ENCODE measurements around the gene SVIL. TPM values are rescaled to one million over a fixed set of nuclear protein-coding genes. Genes with fewer than 3 reads are reported as not detected.
A peak's percentile ranks its signal among the peaks of the same experiment; 100 is the strongest.
"Not testable (repeated sequence)": the region's sequence is repeated elsewhere in the genome, so short reads cannot be mapped to it uniquely, and the experiment has no call there.

Gene SVIL
- polyA plus RNA-seq, 6 donors from 2014 or later = 0.35 to 3.9 (median 1.6) TPM; not detected in 3

DNA sequence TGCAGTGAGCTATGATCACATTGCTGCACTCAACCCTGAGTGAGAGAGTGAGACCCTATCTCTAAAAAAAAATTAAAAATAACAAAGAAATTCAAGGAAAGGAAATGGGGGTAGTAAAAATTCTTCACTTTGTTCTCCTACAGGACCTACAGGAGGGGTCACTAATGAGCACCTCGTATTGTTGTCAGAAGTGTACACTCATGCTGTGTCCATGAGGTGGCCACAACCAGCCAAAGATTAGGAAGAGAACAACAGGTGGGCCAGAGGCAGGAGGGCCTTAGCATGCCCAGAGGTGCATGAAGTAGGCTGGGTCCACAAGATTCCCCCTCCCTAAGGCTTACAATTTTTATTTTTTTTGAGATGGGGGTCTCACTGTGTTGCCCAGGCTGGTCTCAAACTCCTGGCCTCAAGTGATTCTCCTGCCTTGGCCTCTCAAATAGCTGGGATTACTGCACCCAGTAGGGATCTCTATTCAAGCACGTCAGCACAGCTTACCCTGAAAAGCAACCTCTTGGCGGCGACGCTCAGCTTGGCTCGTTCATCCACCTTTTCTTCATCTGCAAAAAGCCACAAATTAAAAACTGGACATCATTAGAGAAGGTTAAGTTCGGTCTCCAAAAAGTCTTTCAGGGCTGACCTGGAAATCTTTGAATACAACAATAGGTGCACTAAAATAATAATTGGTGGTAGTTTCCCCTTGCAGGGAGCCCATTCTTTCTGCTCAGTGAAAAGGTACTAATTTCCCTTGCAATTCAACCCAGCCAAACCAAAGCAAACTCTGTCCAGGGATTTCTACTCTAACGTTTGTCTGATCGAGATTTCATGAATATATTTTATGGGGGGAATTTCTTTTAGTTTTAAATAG is 104.4 kb downstream of the SVIL start:
- Mint-ChIP-seq H3K9me3 (no peaks in the 10 kb centered on the region), H3K4me3 (no peak overlapping the region), H3K27ac (no peak overlapping the region), H3K27me3 (no peaks in the 10 kb centered on the region), H3K4me1 (no peaks in the 10 kb centered on the region), H3K36me3 (no peaks in the 10 kb centered on the region)
- DNase-seq (no peak), ATAC-seq (ENCODE audit: low read depth in 2 of 2) (no peak)

DNA sequence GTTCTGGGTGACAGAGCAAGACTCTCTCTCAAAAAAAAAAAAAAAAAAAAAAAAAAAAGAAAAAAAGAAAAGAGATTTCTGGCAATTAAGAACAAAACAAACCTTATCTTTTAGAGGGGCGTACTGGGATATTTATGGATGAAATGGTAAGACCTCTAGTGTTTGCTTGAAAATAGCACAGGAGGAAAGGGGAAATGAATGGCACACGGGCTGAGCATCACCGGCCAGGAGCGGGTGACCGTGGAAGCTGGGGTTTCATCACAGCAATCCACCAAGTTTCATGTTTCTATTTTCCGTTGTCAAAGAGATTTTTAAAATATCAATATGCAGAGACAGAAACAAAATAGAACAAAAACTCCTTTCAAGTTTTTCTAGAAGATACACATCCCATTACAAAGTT is 105.6 kb downstream of the SVIL start:
- DNase-seq (no peak), ATAC-seq (ENCODE audit: low read depth in 2 of 2) (no peak)
- Mint-ChIP-seq H3K27me3 (no peaks in the 10 kb centered on the region), H3K4me1 (no peaks in the 10 kb centered on the region), H3K4me3 (no peak overlapping the region), H3K27ac (no peak overlapping the region), H3K36me3 (no peaks in the 10 kb centered on the region), H3K9me3 (no peaks in the 10 kb centered on the region)

DNA sequence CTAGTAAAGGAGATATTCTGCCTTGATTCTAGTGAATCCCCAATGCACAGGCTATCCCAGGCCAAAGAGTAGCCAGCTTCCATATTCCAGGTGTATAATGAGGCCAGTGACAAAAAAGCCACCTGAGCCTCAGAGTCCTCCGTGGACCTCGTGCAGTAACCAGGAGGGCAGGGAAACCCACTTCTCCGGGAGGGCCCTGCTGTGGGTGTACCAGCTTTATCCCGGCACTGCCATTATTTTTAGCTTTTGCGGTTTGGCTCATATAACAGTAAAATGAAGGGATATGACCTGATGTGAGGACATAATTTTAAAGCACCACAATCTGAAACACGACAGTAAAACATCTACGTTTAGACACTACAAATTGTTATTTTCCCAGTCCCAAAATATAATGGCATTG is 109.0 kb downstream of the SVIL start:
- no peaks in the 10 kb centered on the region for H3K36me3 Mint-ChIP-seq
- DNase-seq (no peak), ATAC-seq (ENCODE audit: low read depth in 2 of 2) (no peak)
- no peaks in the 10 kb centered on the region for H3K4me1 Mint-ChIP-seq
- H3K27me3 Mint-ChIP-seq = no peaks in the 10 kb centered on the region
- H3K4me3 Mint-ChIP-seq = no peak overlapping the region
- no peaks in the 10 kb centered on the region for H3K9me3 Mint-ChIP-seq
- H3K27ac Mint-ChIP-seq = no peak overlapping the region

DNA sequence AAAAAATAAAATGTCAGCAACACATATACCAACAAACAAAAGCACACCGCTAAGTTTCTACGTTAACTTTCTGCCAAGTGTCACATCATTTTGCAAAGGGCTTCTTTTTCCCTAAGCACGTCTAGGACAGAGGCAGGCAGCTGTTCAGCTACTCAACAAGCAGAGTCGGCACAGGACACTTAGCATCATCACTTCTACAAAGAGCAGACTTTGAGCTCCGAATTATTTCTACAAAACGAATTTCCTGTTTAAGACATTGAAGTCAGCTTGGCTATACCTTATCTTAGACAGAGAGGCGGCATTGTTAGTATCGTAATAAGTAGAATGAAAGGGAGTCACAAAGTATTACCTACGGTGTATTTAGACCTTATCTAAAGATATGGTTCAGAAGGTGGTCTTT is 110.1 kb downstream of the SVIL start:
- no peak for ATAC-seq (ENCODE audit: low read depth in 2 of 2)
- H3K36me3 Mint-ChIP-seq = no peaks in the 10 kb centered on the region

DNA sequence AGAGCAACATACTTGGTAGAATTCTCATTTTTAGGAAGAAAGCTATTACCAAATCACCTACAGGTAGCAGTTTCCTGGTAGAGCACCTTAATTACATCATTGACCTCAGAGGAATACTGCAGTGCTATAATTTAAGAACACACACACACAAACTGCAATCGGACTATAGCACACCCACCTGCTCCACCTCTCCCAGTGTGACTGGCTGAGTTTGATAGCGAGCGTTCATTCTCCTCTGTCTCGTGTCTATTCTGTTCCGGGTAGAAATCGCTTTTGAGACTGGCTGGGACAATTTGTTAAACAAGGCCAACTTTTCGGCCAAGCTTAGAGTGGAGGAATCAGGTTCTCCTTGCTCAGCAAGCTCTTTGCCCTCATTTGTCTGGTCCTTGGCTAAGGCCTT is 110.5 kb downstream of the SVIL start:
- Mint-ChIP-seq H3K27me3 (no peaks in the 10 kb centered on the region), H3K4me1 (no peaks in the 10 kb centered on the region), H3K36me3 (no peaks in the 10 kb centered on the region), H3K9me3 (no peaks in the 10 kb centered on the region), H3K4me3 (no peak overlapping the region), H3K27ac (no peak overlapping the region)
- DNase-seq (no peak), ATAC-seq (ENCODE audit: low read depth in 2 of 2) (no peak)

More for the DNA sequence above, 110.1 kb downstream of the SVIL start:
- H3K4me3 Mint-ChIP-seq = no peak overlapping the region
- H3K4me1 Mint-ChIP-seq = no peaks in the 10 kb centered on the region
- no peaks in the 10 kb centered on the region for H3K27me3 Mint-ChIP-seq
- H3K9me3 Mint-ChIP-seq = no peaks in the 10 kb centered on the region
- H3K27ac Mint-ChIP-seq = no peak overlapping the region
- no peak for DNase-seq

DNA sequence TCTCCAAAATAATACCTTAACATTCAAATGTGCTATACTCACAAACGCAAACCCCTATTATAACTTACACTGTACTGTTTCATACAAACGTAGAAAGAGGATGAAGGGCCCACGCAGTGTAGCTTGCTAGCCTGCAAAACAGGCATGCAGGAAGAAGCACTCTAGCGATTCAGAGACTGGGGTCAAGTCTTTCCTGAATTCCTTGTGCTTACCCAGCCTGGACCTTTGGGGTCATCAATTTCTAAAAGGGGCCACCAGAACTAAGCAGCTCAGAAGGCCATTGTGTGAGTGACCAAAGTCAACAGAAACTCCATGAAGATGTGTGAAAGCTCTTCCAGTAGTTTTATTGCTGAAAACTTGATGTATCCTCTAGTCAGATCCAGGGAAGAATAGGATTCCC is 111.9 kb downstream of the SVIL start:
- Mint-ChIP-seq H3K9me3 (no peaks in the 10 kb centered on the region), H3K27me3 (no peaks in the 10 kb centered on the region), H3K36me3 (no peaks in the 10 kb centered on the region), H3K4me1 (no peaks in the 10 kb centered on the region), H3K4me3 (no peak overlapping the region), H3K27ac (no peak overlapping the region)
- ATAC-seq (ENCODE audit: low read depth in 2 of 2) (no peak), DNase-seq (no peak)

DNA sequence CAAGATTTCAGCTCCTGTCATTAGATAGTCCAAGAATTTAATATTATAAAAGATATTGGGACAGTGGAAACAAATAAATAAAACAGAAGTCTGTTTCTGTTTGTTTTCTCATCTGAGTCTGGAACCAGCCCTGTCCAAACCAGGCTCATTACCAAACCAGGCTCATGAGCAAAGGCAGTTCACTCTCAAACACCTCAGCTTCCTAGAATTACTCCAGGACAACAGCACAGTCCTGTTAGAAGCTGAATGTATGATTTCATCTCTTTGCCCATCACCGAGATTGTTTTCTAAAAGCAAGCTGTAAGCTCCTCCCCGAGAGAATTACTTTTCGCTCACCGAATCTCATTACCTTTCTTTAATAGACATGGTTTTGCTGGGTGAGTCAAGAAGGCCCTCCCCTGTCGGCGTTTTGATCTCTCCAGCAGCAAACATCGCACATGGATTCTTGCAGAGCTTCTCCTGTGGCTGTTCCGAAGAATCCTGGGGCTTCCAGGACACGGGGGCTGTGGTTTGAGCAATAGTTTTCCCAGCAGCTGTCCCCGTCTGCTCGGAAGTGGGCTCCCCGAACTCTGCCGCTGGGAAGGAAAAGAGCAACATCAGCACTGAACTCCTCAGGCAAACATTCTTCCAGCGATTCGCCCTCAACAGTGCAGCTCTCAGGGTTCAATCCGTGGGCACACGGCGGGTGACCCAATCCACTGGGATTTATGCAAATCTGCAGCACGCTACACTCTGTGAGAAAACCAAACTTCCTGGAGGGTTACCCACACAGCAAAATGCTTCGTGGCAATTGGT is 112.5 kb downstream of the SVIL start:
- H3K36me3 Mint-ChIP-seq = no peaks in the 10 kb centered on the region
- H3K27ac Mint-ChIP-seq = peak overlapping the region in 1 of 6 donors; percentile 57
- no peaks in the 10 kb centered on the region for H3K4me1 Mint-ChIP-seq
- H3K4me3 Mint-ChIP-seq = no peak overlapping the region
- no peak for ATAC-seq (ENCODE audit: low read depth in 2 of 2)
- no peaks in the 10 kb centered on the region for H3K27me3 Mint-ChIP-seq
- H3K9me3 Mint-ChIP-seq = no peaks in the 10 kb centered on the region
- DNase-seq = no peak

DNA sequence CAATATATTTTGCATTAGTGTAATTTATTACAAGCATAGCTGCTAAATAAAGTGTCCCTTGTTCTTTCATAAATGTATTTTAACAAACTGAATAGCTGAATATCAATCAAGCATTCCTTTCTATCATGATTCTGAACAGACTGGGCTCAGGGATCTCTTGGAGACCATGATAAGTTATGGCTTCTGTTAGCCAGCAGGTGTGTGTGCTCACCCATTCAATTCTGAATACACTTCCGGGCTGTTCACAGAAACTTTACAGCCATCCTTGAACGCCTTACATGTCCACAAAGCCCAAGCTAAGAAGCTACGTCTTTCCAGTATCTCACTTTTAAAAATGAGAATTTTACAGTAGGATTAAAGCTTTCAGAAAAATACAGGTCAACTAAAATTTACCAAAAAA is 115.1 kb downstream of the SVIL start:
- Mint-ChIP-seq H3K4me1 (no peaks in the 10 kb centered on the region), H3K36me3 (no peaks in the 10 kb centered on the region), H3K27me3 (no peaks in the 10 kb centered on the region), H3K4me3 (no peak overlapping the region), H3K9me3 (no peaks in the 10 kb centered on the region), H3K27ac (no peak overlapping the region)
- DNase-seq = no peak
- ATAC-seq (ENCODE audit: low read depth in 2 of 2) = no peak

DNA sequence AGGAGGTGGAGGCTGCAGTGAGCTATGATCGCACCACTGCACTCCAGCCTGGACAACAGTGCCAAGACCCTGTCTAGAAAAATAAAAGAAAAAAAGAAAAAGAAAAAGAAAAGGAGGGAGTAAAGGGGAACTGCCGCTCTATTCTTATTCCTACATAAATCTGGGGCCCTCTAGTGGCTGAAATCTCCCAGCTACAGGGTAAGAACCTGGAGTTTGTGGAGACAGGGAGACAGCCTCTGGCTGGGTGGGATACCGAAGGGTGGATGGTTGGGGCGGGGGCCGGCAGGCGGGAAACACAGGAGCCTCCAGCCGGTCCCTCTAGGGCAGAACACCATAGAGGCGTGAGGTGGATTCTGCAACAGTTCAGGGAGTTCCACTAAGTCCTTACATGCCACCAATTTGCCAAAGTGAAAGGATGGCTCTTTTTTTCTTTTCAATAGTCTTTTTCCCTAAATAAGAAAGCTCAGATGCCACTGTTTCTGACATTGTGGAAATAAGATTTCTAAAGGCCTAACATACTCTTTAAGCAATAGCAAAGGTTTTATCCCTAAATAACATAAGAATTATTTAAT is 117.3 kb downstream of the SVIL start:
- no peak for ATAC-seq (ENCODE audit: low read depth in 2 of 2)
- H3K36me3 Mint-ChIP-seq = no peaks in the 10 kb centered on the region
- no peaks in the 10 kb centered on the region for H3K9me3 Mint-ChIP-seq
- no peaks in the 10 kb centered on the region for H3K27me3 Mint-ChIP-seq
- no peak overlapping the region for H3K4me3 Mint-ChIP-seq
- no peaks in the 10 kb centered on the region for H3K4me1 Mint-ChIP-seq
- no peak overlapping the region for H3K27ac Mint-ChIP-seq
- no peak for DNase-seq

DNA sequence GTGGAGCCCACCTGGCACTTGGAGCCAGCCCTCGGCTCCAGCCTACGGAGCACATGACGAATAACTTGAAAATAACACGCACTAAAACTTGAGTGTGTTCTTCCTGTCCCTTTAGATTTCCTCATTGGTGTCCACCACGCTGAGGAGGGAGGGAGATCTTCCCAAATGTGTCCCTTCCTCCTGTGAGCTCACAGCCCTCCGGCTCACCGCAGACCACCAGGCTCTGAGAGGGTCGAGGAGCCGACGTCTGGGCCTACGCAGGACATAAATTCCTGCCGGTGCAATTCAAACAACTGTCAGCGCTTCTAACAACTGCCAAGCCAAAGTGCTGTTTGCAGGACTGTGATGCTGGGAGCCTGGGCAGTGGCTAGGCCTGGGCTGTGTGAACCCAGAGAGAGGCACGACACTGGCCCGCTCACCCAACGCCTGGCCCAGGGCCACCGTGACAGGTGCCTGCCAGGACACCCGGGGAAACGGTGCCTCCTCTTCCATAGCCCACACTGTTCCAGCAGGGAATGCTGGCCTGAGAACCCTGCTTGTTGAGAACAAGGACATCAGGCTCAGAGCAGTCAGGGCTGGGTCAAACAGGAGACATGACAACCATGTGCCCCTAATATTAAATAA is 118.3 kb downstream of the SVIL start:
- H3K27ac Mint-ChIP-seq; ATAC-seq (ENCODE audit: low read depth in 2 of 2); H3K4me3 Mint-ChIP-seq; DNase-seq; H3K4me1 Mint-ChIP-seq; H3K27me3 Mint-ChIP-seq; H3K9me3 Mint-ChIP-seq; H3K36me3 Mint-ChIP-seq: not testable (repeated sequence)

DNA sequence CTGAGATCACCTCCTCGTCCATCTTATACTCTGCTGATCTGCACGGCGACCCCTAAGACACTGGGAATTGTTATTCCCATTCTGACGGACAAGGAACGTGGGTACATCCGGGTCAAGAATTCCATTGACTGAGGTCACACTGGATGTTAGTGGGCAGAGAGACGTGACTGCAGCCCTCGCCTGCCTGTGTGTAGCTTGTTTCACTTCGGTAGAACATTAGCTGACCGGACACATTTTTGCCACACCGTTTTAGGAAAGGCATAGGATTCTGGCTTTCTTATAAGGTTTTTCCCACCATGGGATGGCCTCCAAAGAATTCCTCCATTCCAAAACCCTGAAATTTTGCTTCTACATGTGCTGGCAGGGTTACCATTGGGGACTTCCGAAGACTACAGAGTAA is 118.9 kb downstream of the SVIL start:
- H3K27ac Mint-ChIP-seq; DNase-seq; H3K9me3 Mint-ChIP-seq; H3K4me1 Mint-ChIP-seq; H3K36me3 Mint-ChIP-seq; ATAC-seq (ENCODE audit: low read depth in 2 of 2); H3K4me3 Mint-ChIP-seq; H3K27me3 Mint-ChIP-seq: not testable (repeated sequence)

DNA sequence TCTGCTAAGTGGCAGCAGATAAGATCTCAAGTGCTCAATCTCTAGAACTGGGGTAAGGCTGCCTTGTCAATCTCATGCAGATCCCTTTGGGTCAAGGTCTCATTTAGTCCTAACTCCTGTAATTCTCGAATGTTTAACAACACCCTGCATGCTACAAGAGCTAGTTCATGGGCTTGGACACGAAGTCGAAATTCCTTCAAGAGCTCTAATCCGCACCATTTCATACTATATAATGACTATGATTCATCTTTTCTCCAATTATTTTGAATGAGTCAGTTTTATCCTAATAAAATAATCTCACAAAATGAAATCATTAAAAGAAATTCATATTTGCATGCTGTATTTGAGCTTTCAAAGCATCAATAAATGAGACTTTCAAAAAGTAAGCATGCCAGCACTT is 119.7 kb downstream of the SVIL start:
- not testable (repeated sequence) for H3K27ac Mint-ChIP-seq; DNase-seq; H3K4me3 Mint-ChIP-seq; H3K9me3 Mint-ChIP-seq; H3K4me1 Mint-ChIP-seq; ATAC-seq (ENCODE audit: low read depth in 2 of 2); H3K27me3 Mint-ChIP-seq; H3K36me3 Mint-ChIP-seq

DNA sequence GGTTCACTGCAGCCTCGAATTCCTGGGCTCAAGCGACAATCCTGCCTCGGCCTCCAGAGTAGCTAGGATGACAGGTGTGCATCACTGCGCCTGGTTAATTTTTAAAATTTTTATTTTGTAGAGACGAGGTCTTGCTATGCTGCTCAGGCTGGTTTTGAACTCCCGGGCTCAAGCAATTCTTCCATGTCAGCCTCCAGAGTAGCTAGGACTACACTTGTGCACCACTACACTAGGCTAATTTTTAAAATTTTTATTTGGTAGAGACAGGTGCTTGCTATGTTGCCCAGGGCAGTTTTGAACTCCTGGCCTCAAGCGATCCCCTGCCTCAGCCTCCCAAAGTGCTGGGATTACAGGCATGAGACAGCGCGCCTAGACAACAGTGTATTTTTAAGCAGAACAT is 120.5 kb downstream of the SVIL start:
- Mint-ChIP-seq H3K27ac (no peak overlapping the region), H3K4me1 (no peaks in the 10 kb centered on the region), H3K27me3 (no peaks in the 10 kb centered on the region), H3K4me3 (no peak overlapping the region), H3K36me3 (no peaks in the 10 kb centered on the region), H3K9me3 (no peaks in the 10 kb centered on the region)
- ATAC-seq (ENCODE audit: low read depth in 2 of 2) (no peak), DNase-seq (no peak)

All from naive B cell (primary cell).